GF-D8 (cell line): Measurements from ENCODE around the gene PAX2.
A peak's percentile ranks its signal among the peaks of the same experiment; 100 is the strongest.

Experiments
- DNase-seq: peaks from one replicate; lab custom pipeline; 2025; lab: John Stamatoyannopoulos, UW

PAX2 gene

DNA sequence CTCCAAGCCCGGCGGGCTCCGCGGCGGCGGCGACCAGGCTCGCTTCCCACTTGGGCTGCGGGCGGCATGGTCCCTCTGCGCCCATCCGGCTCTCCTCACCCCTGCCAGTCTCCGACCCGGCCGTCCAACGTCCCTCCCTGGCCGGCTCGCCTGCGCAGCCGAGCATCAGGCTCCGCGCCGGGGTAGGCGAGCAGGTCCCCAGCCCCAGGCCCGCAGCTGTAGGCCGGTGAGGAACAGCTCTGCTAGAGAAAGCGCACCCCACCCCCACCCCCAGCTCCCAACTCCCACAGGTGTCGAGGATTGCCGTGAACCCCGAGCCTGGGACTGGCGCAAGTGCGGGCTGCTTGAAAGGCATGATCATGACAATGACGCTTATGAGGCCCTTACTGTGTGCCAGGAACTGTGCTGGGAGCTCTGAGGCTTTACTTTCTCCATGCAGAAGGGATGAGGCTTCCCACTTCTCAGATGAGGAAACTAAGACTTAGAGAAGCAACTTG lies 20.8 kb upstream of the PAX2 start:
- DNase-seq, result no peak

DNA sequence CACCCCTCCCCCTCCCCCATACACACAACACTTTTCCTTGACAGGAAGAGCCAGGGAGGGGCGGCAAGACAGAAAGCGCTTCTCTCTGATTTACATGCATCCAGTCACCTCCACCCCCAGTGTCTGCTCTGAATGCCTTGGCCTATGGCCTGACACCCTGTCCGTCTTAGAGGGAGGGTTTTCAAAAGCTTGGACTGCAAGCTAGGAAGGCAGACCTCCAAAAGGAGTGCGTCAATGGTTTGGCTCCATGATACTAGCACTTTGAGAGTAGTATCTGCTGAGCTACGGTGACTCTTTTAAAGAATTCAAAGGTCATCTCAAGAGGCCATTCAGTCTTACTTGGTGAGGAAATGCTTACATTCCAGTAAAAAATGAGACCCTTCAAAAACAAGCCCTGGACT lies 20.3 kb upstream of the PAX2 start:
- DNase-seq, result no peak

DNA sequence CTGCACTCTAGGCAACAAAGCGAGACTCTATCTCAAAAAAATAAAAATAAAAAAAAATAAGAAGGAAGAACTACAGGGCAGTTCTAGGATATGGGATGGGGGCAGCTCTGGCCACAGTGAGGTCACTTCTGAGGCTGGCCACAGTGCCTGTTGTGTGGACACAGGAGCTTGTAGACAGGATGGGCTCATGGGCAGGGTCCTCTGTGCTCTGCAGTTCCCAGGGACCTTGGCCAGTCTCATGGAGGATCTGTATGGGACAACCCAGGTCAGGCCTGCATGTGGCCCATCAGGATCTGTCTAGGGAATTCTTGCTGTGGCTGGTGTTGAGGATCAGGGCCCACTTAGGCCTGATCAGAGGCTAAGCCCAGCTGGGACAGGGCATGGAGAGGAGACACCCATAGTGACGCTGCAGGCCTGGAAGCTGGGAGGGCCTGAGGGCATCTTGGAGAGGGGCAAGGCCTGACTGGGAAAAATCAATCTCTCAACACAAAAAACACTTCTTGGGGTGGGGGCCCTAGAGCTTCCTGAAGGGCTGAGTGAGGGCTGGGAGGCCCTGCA lies 19.4 kb upstream of the PAX2 start:
- no peak for DNase-seq

DNA sequence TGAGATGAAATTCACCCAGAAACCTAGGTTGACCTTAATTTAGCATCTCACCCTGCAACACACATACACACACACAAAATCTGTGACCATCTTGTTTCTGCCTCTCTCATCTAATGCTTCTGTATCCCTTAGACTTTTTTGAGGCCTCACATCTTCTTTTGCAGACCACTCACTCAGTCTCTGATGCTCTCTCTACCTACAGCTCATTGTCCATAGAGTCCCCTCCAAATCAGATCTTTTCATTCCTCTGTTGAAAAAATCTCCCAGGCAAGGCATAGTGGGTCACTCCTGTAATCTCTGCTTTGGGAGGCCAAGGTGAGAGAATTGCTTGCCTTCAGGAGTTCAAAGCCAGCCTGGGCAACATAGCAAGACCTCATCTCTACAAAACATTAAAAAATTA lies 17.6 kb upstream of the PAX2 start:
- no peak for DNase-seq

DNA sequence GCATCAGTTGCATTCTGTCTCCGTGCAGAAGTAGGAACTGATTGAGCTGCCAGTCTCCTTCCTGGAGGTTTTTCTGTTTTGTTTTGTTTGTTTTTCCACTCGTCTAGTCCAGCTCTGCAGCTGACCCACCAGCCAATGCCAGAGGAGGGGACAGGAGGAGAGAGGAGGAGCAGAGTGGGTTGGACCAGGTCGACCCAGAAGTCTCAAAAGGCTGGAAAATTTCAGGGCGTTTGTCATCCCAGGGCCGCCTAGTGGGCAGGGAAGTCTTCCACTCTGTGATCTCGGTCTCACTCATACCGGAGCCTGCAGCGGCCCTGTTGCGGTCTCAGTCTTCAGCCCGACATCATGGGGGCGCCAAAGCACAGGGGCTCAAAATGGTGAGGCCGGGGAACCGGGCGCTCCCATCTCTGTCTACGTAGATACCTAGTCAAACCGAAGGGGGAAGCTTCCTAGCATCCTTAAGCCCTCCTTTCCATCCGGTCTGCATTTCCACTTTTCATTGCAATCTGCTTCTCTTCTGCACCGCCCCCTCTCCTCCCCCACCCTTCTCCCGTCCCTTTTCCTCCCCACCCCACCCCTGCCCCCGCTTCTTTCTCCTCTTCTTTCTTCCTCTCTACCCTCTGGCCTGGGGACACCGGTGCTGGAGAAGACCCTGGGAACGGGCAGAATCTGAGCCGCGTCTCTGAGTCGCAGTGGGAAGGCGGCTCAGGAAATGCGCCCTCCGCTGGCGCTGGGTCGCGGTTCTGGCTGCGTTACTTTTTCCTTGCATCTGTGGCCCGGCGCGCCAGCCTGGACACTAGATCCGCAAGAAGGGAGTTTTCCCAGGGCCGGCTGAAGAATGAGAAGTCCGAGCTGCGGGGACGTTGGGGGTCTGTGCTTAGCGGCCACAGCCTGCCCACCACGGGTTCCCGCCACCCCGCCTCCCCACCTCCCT lies 16.2 kb upstream of the PAX2 start:
- no peak for DNase-seq

- no peak for DNase-seq
Observed at GRCh38 chr10:100729862-100730724, 15.3 kb upstream of the PAX2 start.

- DNase-seq, result peak; percentile 65
Observed at GRCh38 chr10:100730725-100731406, 14.5 kb upstream of the PAX2 start.

DNA sequence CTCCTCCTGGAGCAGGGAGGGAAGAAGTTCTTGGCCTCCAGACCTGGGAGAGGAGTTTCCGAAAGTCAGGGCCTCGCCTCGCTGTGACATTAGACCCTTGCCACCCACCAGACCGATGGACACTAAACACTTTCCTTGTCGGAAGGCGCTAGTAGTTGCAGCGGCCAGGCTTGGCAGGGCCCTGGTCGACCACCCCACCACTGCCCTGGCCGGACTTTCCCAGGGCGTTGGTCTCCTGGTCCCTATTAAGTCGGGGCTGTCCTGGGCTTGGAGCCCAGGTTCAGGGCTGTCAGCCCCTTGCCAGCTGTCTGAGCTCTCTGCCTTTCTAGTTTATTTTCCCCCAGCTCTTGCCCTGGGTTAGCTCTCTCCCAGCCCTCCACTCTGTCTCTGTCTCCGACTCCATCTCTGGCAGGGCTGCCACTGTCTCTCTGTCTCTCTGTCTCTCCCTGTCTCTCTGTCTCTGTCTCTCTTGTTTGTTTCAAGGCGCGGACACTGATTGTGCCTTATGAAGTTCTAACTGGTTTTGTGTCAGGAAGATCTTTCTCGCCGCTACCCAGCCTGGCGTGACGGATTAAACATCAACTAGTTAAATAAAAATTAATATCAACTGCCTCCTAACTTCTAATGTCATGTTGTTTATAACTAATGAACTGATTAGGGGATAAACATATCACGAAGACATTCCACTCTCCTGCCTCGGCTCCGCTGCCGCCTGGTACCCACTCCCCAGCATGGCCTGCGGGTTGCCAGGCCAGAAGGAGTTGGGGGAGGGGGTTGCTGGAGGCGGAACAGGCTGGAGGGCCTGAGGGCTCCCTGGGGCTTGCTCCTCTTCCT lies 13.8 kb upstream of the PAX2 start:
- DNase-seq, result no peak

DNA sequence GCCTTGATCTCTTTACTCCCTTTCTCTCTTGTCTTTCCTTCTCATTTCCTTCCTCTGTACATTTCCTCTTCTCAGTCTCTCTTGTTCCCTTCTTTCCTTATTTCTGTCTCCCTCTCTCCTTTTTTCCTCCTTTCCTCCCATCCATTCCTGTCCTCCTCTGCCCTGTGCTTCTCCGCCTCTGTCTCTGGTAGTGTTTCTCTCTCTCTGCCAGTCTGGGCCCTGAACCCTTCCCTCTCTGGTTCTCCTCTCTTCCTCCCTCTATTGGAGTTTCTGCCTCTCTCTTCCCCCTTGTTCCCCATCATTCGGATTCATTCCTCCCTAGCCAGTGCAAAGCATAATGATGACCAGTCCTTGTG lies 13.2 kb upstream of the PAX2 start:
- DNase-seq, result no peak

GRCh38 chr10:100733329-100733728 lies 12.1 kb upstream of the PAX2 start:
- no peak for DNase-seq

DNA sequence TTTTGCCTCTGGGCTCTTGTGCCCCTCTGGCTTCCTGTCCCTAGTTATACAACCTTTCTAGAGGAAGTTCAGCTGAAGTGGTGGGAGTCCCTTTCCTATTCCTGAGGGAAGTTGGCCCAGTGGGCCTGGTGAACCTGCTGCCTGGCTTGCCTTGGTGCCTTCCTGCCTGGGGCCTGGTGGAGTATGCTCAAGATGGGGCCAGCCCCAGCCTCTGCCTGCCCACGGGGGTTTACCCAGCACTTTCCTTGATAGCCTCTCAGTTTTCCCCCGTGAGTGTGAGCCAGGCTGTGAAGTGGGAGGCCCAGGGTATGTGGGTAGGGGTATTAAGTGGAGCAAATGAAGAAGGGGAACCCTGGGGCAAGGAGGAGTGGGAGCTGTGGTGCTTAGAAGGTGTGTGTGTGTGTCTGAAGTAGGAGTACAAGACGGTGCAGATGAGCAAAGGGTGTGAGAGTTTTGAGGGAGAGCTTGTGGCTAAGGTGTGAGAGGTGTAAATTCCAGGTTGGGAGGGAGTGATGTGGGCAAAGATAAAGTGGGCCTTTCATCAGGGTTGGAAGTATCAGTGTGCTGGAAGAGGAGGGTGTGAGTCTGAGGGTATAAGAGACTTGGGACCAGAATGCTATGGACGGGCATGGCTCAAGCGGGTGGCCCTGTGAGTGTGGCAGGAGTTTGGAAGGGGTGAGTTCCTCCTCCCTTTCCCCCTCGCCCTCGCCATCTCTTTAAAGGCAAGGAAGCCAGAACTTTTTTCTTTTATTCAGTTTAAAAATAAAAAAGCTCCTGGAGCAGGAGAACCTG lies 10.9 kb upstream of the PAX2 start:
- no peak for DNase-seq

GRCh38 chr10:100735087-100735336 lies 10.4 kb upstream of the PAX2 start:
- no peak for DNase-seq

DNA sequence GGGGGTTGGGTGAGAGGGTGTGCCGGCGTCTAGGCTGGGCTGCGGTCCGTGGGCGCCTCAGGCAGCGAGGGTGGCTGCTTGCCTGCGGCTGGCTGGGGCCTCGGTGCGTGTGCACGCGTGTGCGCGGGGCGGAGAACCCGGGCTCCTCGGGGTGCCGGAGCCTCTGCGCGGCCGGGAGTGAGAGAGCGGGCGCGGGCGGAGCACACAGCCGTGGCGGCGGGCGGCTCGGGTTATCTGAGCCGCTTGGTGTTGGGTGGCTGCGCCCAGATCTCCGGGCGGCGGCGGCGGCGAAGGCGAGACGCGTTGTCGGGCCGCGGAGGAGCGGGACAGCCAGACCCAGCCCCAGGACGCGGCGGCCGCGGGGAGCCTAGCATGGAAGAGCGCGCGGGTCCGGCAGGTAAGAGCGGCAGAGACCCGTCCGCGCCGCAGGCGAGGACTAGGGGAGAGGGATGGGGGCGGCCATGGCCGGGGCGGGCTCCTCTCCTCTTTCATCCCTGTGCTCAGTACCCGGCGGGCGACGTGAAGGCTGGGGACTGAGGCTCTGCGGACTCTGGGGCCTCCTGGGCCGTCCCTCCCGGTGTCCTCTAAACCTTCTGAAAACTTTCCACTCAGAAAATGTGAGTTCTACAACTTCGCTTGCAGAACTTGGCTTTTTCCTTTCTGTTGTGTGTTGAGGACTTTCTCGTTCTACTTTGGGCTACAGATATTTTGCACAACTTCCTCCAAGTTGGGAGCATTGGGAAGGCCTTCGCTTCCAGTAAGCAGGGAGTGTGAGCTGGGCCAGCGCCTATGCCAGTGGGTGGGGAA lies 9.8 kb upstream of the PAX2 start:
- DNase-seq, result no peak

DNA sequence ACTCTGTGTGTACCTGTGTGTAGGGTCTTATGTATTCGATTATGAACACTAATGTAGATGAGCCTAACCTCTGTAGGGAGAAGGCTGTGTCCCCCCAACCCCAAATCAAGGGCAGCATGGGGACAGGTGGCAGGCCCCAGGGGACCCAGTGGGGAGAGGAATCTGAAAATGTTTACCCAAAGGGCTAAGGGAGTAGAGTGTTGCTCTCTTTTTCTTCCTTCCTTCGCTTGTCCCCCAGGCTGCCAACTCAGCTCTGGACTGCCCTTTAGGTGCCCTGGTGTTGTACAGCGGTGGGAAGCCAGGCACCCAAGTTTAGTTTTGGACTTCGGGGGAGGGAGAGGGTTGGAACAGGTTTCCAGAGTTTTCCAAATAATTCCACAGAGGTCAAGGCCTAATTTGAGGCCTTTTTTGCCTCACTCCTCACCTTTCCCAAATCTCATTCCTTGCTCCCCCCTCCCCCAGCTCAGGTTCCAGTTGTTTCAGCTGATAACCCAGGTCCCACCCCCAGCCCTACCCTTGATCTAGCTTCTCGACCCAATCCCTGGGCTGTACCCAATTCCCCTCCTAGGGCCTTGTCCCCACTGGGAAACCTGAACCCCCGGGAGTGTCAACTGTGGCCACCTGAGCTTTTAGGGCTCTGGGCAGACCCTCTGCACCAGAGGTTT lies 9.1 kb upstream of the PAX2 start:
- DNase-seq, result no peak

GRCh38 chr10:100736809-100737354 lies 8.5 kb upstream of the PAX2 start:
- no peak for DNase-seq

DNA sequence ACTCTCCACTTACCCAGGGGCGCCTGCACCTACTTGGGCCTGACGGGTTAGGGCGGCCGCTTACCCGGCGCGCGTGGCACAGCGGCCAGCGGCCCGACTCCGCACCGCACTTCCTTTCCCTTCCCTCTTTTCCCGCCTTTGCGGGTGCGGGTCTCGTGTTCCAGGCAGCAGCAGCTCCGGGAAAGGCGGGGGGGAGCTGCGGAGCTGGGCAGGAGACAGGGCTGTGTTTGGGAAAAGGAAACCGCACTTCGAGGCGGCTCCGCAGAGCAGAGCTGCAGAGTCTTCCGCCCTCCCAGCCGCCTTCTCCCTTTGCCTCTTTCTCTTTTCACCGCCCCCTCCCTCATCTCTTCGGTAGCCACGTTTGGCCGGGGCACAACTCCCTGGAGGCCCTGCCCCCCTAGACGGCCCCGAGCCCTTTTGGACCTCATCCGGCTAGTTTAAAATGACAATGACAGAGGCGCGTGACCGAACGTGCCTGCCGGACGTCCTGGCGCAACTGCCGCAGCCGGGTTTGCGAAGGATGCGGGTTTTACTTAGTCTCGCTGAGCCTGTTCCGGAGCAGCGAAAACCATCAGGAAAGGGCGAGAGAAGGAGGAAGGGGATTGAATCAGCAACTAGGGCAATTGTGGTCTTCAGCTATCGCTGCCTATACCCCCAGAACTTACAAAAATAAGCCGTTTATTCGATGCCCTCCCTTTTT lies 7.9 kb upstream of the PAX2 start:
- DNase-seq, result no peak

DNA sequence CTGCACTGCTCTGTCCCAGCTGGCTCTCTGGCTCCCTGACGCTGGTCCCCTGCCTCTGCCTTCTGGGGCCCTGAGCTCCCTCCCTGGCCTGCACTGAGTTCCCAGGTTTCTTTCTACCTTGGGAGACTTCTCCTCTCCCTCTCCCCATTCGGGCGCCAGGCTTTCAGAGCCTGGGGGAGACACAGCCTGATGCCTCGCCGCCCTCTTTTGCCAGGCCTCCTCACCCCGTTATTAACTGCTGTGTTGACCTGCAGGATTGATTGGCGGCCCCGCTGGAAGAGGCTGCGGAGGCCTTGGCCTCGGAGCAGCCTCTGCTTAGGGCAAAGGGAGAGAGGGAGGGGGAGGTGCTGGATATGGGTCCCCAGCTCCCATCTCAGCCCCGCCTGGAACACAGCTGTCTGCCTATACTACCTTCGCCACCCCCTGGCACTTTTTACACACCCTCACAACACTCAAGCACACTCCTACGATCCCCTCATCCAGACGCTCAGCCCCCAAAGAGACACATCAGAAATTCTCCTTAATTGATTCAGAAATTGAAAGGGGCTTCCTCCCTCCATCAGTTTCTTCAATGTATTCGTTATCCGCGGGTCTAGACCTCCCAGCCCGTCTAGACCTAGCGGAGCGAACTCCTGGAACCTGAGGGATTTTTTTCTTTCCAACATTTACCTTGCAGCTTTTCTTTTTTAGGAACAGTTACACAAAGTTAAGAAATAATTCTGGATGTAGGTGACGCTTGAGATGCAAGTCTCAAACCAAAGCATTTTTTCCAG lies 7.1 kb upstream of the PAX2 start:
- no peak for DNase-seq
